Liver (tissue), 9 donors: ENCODE data around the gene GABBR2. TPM values are rescaled to one million over a fixed set of nuclear protein-coding genes. Genes with fewer than 3 reads are reported as not detected.

Experiments
- DNase-seq: peaks from one replicate; pipeline ENCODE4 v3.0.0-alpha.2; 2017; ENCODE audit warnings: low spot score
- H3K27ac ChIP-seq, 2 donors: one replicate each; pipeline ENCODE4 v1.7.0; 2013; ENCODE audit warnings: inconsistent platforms in 2 of 2, low read length in 2 of 2, control low read depth in 1 of 2, low read depth in 1 of 2, mild to moderate bottlenecking in 1 of 2
- H3K27me3 ChIP-seq, 4 donors: one replicate each; pipeline versions ENCODE4 v1.6.1 to v1.7.0; 2013; ENCODE audit warnings: low read length in 3 of 4, inconsistent platforms in 1 of 4, mild to moderate bottlenecking in 1 of 4, moderate library complexity in 1 of 4; ENCODE audit not compliant: control insufficient read depth in 4 of 4, insufficient read depth in 4 of 4
- H3K36me3 ChIP-seq, 4 donors: one replicate each; pipeline versions ENCODE4 v1.6.1 to v1.7.0; 2013; ENCODE audit warnings: low read length in 3 of 4, mild to moderate bottlenecking in 3 of 4, low read depth in 1 of 4, moderate library complexity in 1 of 4; ENCODE audit not compliant: control insufficient read depth in 4 of 4, insufficient read depth in 3 of 4
- H3K4me1 ChIP-seq, 4 donors: one replicate each; pipeline versions ENCODE4 v1.6.1 to v1.7.0; 2013; ENCODE audit warnings: low read length in 3 of 4, mild to moderate bottlenecking in 3 of 4, moderate library complexity in 1 of 4; ENCODE audit not compliant: control insufficient read depth in 4 of 4, insufficient read depth in 4 of 4
- H3K4me3 ChIP-seq, 3 donors: one replicate each; pipeline versions ENCODE4 v1.6.1 to v1.7.0; 2013; ENCODE audit warnings: low read length in 3 of 3, control low read depth in 1 of 3, low read depth in 1 of 3, mild to moderate bottlenecking in 1 of 3
- H3K9ac ChIP-seq, 2 donors: one replicate each; pipeline ENCODE4 v1.7.0; 2013; ENCODE audit warnings: low read length in 2 of 2, mild to moderate bottlenecking in 2 of 2, moderate library complexity in 2 of 2, control low read depth in 1 of 2, low read depth in 1 of 2
- H3K9me3 ChIP-seq, 4 donors: one replicate each; pipeline versions ENCODE4 v1.6.1 to v1.7.0; 2013; ENCODE audit warnings: low read length in 3 of 4; ENCODE audit not compliant: control insufficient read depth in 4 of 4
- EGR1 ChIP-seq, 2 donors: IDR thresholded peaks; 2 replicates each; pipeline ENCODE4 v1.6.1; 2016 to 2018; ENCODE audit warnings: antibody characterized with exemption in 2 of 2, low read depth in 2 of 2
- FOXA1 ChIP-seq: IDR thresholded peaks from 2 replicates; pipeline ENCODE4 v1.6.1; 2016; ENCODE audit warnings: antibody characterized with exemption
- FOXA2 ChIP-seq: IDR thresholded peaks from 2 replicates; pipeline ENCODE4 v1.6.1; 2016; ENCODE audit warnings: antibody characterized with exemption
- GABPA ChIP-seq, 2 donors: IDR thresholded peaks in 1 of 2; conservative IDR thresholded peaks in 1 of 2; 2 replicates each; pipeline ENCODE4 v1.6.1; 2016; ENCODE audit warnings: antibody characterized with exemption in 2 of 2, mild to moderate bottlenecking in 1 of 2, moderate library complexity in 1 of 2
- HNF4A ChIP-seq, 2 donors: conservative IDR thresholded peaks; 2 replicates each; pipeline ENCODE4 v1.6.1; 2016; ENCODE audit warnings: antibody characterized with exemption in 2 of 2, mild to moderate bottlenecking in 2 of 2
- HNF4G ChIP-seq: IDR thresholded peaks from 2 replicates; pipeline ENCODE4 v1.6.1; 2016; ENCODE audit warnings: antibody characterized with exemption
- JUND ChIP-seq, 2 donors: IDR thresholded peaks; 2 replicates each; pipeline ENCODE4 v1.6.1; 2016; ENCODE audit warnings: antibody characterized with exemption in 2 of 2
- NR2F2 ChIP-seq: IDR thresholded peaks from 2 replicates; pipeline ENCODE4 v1.6.1; 2016; ENCODE audit warnings: antibody characterized with exemption
- RAD21 ChIP-seq, 2 donors: IDR thresholded peaks; 2 replicates each; pipeline ENCODE4 v1.6.1; 2016; ENCODE audit warnings: antibody characterized with exemption in 2 of 2, mild to moderate bottlenecking in 2 of 2
- TAF1 ChIP-seq: conservative IDR thresholded peaks from 2 replicates; pipeline ENCODE4 v1.6.1; 2016; ENCODE audit warnings: antibody characterized with exemption, mild to moderate bottlenecking
- YY1 ChIP-seq: IDR thresholded peaks from 2 replicates; pipeline ENCODE4 v1.6.1; 2016; ENCODE audit warnings: antibody characterized with exemption, mild to moderate bottlenecking
- WGBS: extraction: QIAGEN DNeasy Blood & Tissue Kit; methylation state at CpG from one replicate; pipeline ENCODE4 v1.1.7; 2013; 5-methylcytosine and 5-hydroxymethylcytosine counted together
- polyA plus RNA-seq, 2 donors: library from polyadenylated mRNA; stranded (reverse) in 1 of 2; unstranded in 1 of 2; fragments of 200-250 nt in 1 of 2; fragments of >200 nt in 1 of 2; fragmentation: Nextera tagmentation in 1 of 2; extraction: Ambion mirVana in 1 of 2; gene quantifications; one replicate each; pipeline versions ENCODE4 v1.2.1 to v1.2.3, GENCODE V29; 2013 to 2015
- total RNA-seq, 2 donors: library from RNA; depleted of rRNA; stranded (reverse); fragments of >200 nt; gene quantifications; one replicate each; pipeline ENCODE4 v1.2.3, GENCODE V29; 2014
- TF ChIP-seq, protein P1 (sequence below): IDR thresholded peaks from 2 replicates; pipeline ENCODE4 v1.6.1; 2016; ENCODE audit warnings: antibody characterized with exemption
- TF ChIP-seq, protein P2 (sequence below): fragments of 150-350 bp; IDR thresholded peaks from 2 replicates; pipeline ENCODE4 v1.5.1; 2017; ENCODE audit warnings: improper control_type of control experiment, low read depth, low read length; ENCODE audit not compliant: missing input control
- TF ChIP-seq, protein P3 (sequence below): IDR thresholded peaks from 2 replicates; pipeline ENCODE4 v1.6.1; 2016; ENCODE audit warnings: antibody characterized with exemption
- TF ChIP-seq, protein P4 (sequence below): IDR thresholded peaks from 2 replicates; pipeline ENCODE4 v1.6.1; 2016; ENCODE audit warnings: antibody characterized with exemption
- TF ChIP-seq, protein P5 (sequence below): IDR thresholded peaks from 2 replicates; pipeline ENCODE4 v1.6.1; 2016; ENCODE audit warnings: antibody characterized with exemption, mild to moderate bottlenecking
- donor health status: healthy.
- donor health status: healthy.
- donor health status: healthy.
- donor health status: healthy.
- donor health status: healthy.

GABBR2 gene
- total and polyA plus RNA-seq, 4 donors, result 0.03 to 0.23 (median 0.08) TPM; not detected in 1

DNA sequence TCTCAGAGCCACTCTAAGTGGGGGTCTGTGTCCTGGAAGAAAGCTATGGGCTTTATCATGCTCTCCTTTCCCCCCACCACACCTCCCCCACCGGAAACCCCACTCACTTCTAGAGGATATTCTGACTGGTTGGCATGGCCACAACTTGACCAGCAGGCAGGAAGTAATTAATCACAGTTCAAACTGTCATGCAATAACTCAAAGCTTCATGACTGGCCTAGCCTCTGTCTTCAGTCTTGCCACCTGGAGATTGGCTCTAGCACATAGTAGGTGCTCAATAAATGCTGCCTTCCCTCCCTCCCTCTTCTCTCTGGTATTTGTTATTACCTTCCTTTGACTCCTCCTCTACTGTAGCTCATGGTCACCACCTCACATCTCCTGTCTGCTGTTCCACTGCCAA is 124.7 kb downstream of the GABBR2 start:
- no peak for DNase-seq
- WGBS, result 43% methylated on average over 1 of the region's 1 CpG
- H3K4me1 ChIP-seq, result peaks cover 7 to 20% (median 14%) of the 10 kb centered on the region in 4 donors
- no peaks in the 10 kb centered on the region for H3K27me3 ChIP-seq
- H3K4me3 ChIP-seq, result no peak overlapping the region
- TF ChIP-seq, protein P1, sequence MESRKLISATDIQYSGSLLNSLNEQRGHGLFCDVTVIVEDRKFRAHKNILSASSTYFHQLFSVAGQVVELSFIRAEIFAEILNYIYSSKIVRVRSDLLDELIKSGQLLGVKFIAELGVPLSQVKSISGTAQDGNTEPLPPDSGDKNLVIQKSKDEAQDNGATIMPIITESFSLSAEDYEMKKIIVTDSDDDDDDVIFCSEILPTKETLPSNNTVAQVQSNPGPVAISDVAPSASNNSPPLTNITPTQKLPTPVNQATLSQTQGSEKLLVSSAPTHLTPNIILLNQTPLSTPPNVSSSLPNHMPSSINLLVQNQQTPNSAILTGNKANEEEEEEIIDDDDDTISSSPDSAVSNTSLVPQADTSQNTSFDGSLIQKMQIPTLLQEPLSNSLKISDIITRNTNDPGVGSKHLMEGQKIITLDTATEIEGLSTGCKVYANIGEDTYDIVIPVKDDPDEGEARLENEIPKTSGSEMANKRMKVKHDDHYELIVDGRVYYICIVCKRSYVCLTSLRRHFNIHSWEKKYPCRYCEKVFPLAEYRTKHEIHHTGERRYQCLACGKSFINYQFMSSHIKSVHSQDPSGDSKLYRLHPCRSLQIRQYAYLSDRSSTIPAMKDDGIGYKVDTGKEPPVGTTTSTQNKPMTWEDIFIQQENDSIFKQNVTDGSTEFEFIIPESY, result no peak
- TF ChIP-seq FOXA2 (no peak), TAF1 (no peak), NR2F2 (no peak), EGR1 (IDR thresholded peaks at IDR 0.05; ENCODE audit: low read depth in 2 of 2) (no peak), RAD21 (IDR thresholded peaks at IDR 0.05) (no peak)
- TF ChIP-seq, protein P2, sequence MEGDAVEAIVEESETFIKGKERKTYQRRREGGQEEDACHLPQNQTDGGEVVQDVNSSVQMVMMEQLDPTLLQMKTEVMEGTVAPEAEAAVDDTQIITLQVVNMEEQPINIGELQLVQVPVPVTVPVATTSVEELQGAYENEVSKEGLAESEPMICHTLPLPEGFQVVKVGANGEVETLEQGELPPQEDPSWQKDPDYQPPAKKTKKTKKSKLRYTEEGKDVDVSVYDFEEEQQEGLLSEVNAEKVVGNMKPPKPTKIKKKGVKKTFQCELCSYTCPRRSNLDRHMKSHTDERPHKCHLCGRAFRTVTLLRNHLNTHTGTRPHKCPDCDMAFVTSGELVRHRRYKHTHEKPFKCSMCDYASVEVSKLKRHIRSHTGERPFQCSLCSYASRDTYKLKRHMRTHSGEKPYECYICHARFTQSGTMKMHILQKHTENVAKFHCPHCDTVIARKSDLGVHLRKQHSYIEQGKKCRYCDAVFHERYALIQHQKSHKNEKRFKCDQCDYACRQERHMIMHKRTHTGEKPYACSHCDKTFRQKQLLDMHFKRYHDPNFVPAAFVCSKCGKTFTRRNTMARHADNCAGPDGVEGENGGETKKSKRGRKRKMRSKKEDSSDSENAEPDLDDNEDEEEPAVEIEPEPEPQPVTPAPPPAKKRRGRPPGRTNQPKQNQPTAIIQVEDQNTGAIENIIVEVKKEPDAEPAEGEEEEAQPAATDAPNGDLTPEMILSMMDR, result no peak
- no peaks in the 10 kb centered on the region for H3K9me3 ChIP-seq
- H3K9ac ChIP-seq, result no peak overlapping the region
- H3K36me3 ChIP-seq, result no peaks in the 10 kb centered on the region
- no peak overlapping the region for H3K27ac ChIP-seq

DNA sequence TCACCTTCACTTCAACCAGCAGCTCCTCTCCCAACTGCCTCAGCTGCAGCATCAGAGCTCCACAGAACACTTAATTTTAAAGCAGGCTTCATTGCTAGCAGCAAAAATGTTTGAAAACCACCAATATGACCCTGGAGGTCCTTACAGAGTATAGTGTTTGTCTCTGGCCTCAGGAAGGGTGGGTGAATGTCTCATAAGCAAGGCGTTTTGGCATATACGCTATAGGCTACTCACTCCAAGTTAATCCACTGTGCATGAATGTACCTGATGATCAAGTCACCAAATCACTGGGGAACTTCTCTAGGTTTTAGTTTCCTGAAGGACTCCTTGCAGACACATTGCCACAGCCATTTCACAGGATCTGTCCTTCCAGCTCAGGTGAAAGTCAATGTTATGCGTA is 125.3 kb downstream of the GABBR2 start:
- TF ChIP-seq FOXA1 (no peak), JUND (IDR thresholded peaks at IDR 0.05) (no peak), HNF4G (no peak), FOXA2 (no peak), HNF4A (conservative IDR thresholded peaks at IDR 0.05) (no peak), YY1 (no peak), GABPA (IDR thresholded peaks at IDR 0.05 in 1 of 2, conservative IDR thresholded peaks at IDR 0.05 in 1 of 2) (no peak), TAF1 (no peak), RAD21 (IDR thresholded peaks at IDR 0.05) (no peak), EGR1 (IDR thresholded peaks at IDR 0.05; ENCODE audit: low read depth in 2 of 2) (no peak)
- TF ChIP-seq, protein P3, sequence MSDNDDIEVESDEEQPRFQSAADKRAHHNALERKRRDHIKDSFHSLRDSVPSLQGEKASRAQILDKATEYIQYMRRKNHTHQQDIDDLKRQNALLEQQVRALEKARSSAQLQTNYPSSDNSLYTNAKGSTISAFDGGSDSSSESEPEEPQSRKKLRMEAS, result no peak
- TF ChIP-seq, protein P1, result no peak
- TF ChIP-seq, protein P4, sequence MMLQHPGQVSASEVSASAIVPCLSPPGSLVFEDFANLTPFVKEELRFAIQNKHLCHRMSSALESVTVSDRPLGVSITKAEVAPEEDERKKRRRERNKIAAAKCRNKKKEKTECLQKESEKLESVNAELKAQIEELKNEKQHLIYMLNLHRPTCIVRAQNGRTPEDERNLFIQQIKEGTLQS, result no peak
- TF ChIP-seq, protein P2, result no peak
- TF ChIP-seq, protein P5, sequence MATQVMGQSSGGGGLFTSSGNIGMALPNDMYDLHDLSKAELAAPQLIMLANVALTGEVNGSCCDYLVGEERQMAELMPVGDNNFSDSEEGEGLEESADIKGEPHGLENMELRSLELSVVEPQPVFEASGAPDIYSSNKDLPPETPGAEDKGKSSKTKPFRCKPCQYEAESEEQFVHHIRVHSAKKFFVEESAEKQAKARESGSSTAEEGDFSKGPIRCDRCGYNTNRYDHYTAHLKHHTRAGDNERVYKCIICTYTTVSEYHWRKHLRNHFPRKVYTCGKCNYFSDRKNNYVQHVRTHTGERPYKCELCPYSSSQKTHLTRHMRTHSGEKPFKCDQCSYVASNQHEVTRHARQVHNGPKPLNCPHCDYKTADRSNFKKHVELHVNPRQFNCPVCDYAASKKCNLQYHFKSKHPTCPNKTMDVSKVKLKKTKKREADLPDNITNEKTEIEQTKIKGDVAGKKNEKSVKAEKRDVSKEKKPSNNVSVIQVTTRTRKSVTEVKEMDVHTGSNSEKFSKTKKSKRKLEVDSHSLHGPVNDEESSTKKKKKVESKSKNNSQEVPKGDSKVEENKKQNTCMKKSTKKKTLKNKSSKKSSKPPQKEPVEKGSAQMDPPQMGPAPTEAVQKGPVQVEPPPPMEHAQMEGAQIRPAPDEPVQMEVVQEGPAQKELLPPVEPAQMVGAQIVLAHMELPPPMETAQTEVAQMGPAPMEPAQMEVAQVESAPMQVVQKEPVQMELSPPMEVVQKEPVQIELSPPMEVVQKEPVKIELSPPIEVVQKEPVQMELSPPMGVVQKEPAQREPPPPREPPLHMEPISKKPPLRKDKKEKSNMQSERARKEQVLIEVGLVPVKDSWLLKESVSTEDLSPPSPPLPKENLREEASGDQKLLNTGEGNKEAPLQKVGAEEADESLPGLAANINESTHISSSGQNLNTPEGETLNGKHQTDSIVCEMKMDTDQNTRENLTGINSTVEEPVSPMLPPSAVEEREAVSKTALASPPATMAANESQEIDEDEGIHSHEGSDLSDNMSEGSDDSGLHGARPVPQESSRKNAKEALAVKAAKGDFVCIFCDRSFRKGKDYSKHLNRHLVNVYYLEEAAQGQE, result no peak
- H3K9me3 ChIP-seq, result no peaks in the 10 kb centered on the region
- H3K4me1 ChIP-seq, result peaks cover 7 to 21% (median 15%) of the 10 kb centered on the region in 4 donors
- no peaks in the 10 kb centered on the region for H3K27me3 ChIP-seq
- H3K36me3 ChIP-seq, result no peaks in the 10 kb centered on the region
- H3K27ac ChIP-seq, result no peak overlapping the region
- H3K9ac ChIP-seq, result no peak overlapping the region
- WGBS, result 93% methylated on average over 3 of the region's 3 CpGs
- DNase-seq, result no peak
- H3K4me3 ChIP-seq, result no peak overlapping the region
